ENCODE results near the gene PNMA8A.

PNMA8A gene

DNA sequence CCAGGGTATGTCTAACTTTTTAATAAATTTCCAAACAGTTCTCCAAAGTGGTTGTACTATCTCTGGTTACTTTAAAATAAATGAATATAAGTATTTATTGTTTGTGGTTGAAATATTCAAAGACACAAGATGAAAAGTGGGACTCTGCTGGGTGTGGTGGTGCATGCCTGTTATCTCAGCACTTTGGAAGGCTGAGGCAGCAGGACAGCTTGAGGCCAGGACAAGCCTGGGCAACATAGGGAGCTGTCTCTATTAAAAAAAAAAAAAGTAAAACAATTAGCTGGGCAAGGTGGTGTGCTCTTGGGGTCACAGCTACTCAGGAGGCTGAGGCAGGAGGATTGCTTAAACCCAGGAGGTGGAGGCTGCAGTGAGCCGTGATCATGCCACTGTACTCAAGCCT, 10.4 kb downstream of the PNMA8A start:
- Histone ChIP-seq H3K4me3 (replicated peaks; ENCODE audit: insufficient read depth, low read length) (no peak overlapping the region), H3K27me3 (ENCODE audit: insufficient read depth, poor library complexity, severe bottlenecking) (no peaks in the 10 kb centered on the region), H3K27ac (replicated peaks) (no peak overlapping the region)
- TF ChIP-seq POLR2AphosphoS5 (IDR thresholded peaks at IDR 0.05; ENCODE audit: low read depth) (no peak), GABPA (IDR thresholded peaks at IDR 0.05; ENCODE audit: low read depth) (no peak), SPI1 (IDR thresholded peaks at IDR 0.05; ENCODE audit: borderline replicate concordance, low read depth) (no peak)
- TF ChIP-seq, protein P1, sequence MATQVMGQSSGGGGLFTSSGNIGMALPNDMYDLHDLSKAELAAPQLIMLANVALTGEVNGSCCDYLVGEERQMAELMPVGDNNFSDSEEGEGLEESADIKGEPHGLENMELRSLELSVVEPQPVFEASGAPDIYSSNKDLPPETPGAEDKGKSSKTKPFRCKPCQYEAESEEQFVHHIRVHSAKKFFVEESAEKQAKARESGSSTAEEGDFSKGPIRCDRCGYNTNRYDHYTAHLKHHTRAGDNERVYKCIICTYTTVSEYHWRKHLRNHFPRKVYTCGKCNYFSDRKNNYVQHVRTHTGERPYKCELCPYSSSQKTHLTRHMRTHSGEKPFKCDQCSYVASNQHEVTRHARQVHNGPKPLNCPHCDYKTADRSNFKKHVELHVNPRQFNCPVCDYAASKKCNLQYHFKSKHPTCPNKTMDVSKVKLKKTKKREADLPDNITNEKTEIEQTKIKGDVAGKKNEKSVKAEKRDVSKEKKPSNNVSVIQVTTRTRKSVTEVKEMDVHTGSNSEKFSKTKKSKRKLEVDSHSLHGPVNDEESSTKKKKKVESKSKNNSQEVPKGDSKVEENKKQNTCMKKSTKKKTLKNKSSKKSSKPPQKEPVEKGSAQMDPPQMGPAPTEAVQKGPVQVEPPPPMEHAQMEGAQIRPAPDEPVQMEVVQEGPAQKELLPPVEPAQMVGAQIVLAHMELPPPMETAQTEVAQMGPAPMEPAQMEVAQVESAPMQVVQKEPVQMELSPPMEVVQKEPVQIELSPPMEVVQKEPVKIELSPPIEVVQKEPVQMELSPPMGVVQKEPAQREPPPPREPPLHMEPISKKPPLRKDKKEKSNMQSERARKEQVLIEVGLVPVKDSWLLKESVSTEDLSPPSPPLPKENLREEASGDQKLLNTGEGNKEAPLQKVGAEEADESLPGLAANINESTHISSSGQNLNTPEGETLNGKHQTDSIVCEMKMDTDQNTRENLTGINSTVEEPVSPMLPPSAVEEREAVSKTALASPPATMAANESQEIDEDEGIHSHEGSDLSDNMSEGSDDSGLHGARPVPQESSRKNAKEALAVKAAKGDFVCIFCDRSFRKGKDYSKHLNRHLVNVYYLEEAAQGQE (IDR thresholded peaks at IDR 0.05; ENCODE audit: insufficient replicate concordance, low read depth): no peak
- TF ChIP-seq, protein P2, sequence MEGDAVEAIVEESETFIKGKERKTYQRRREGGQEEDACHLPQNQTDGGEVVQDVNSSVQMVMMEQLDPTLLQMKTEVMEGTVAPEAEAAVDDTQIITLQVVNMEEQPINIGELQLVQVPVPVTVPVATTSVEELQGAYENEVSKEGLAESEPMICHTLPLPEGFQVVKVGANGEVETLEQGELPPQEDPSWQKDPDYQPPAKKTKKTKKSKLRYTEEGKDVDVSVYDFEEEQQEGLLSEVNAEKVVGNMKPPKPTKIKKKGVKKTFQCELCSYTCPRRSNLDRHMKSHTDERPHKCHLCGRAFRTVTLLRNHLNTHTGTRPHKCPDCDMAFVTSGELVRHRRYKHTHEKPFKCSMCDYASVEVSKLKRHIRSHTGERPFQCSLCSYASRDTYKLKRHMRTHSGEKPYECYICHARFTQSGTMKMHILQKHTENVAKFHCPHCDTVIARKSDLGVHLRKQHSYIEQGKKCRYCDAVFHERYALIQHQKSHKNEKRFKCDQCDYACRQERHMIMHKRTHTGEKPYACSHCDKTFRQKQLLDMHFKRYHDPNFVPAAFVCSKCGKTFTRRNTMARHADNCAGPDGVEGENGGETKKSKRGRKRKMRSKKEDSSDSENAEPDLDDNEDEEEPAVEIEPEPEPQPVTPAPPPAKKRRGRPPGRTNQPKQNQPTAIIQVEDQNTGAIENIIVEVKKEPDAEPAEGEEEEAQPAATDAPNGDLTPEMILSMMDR (IDR thresholded peaks at IDR 0.05; ENCODE audit: insufficient read depth, low read length): no peak
- no peak for DNase-seq (ENCODE audit: low read depth in 1 of 2, low spot score in 1 of 2)

DNA sequence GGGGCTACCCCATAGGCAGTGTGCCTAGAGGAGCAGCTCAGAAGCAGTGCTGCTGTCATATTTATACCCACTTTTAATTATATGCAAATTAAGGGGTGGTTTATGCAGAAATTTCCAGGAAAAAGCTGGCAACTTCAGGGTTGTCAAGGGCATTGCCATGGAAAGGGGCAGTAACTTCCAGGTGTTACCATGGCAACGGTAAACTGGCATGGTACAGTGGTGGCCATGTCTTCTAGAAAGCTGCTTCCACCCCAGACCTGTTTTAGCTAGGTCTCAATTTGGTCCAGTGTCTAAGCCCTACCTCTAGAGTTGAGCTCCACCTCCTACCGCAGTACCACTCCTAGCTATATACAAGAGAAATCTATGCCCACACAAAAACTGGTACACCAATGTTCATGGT, 11.3 kb downstream of the PNMA8A start:
- Histone ChIP-seq H3K27me3 (ENCODE audit: insufficient read depth, poor library complexity, severe bottlenecking) (no peaks in the 10 kb centered on the region), H3K27ac (replicated peaks) (no peak overlapping the region), H3K4me3 (replicated peaks; ENCODE audit: insufficient read depth, low read length) (no peak overlapping the region)
- no peak for DNase-seq (ENCODE audit: low read depth in 1 of 2, low spot score in 1 of 2)
- TF ChIP-seq, protein P1 (IDR thresholded peaks at IDR 0.05; ENCODE audit: insufficient replicate concordance, low read depth): no peak
- TF ChIP-seq GABPA (IDR thresholded peaks at IDR 0.05; ENCODE audit: low read depth) (no peak), SPI1 (IDR thresholded peaks at IDR 0.05; ENCODE audit: borderline replicate concordance, low read depth) (no peak), POLR2AphosphoS5 (IDR thresholded peaks at IDR 0.05; ENCODE audit: low read depth) (no peak)
- TF ChIP-seq, protein P2 (IDR thresholded peaks at IDR 0.05; ENCODE audit: insufficient read depth, low read length): no peak

DNA sequence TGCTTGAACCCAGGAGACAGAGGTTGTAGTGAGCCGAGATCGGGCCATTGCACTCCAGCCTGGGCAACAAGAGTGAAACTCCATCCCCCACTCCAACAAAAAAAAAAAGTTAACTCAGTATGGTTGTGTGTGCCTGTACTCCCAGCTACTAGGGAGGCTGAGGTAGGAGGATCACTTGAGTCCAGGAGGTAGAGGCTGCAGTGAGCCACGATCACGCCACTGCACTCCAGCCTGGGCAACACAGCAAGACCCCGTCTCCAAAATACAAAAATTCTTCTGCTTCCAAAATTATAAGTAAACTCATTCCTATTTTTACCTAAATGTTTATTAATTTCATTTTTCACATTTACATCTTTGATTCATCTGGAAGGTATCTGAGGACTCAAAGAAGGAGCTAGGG, 14.4 kb downstream of the PNMA8A start:
- TF ChIP-seq POLR2AphosphoS5 (IDR thresholded peaks at IDR 0.05; ENCODE audit: low read depth): no peak
- no peak for TF ChIP-seq GABPA (IDR thresholded peaks at IDR 0.05; ENCODE audit: low read depth)
- TF ChIP-seq, protein P1 (IDR thresholded peaks at IDR 0.05; ENCODE audit: insufficient replicate concordance, low read depth): no peak
- TF ChIP-seq SPI1 (IDR thresholded peaks at IDR 0.05; ENCODE audit: borderline replicate concordance, low read depth): no peak
- TF ChIP-seq, protein P2 (IDR thresholded peaks at IDR 0.05; ENCODE audit: insufficient read depth, low read length): no peak
- no peak overlapping the region for H3K27ac ChIP-seq (replicated peaks)

More for the DNA sequence above, 14.4 kb downstream of the PNMA8A start:
- no peak for DNase-seq (ENCODE audit: low read depth in 1 of 2, low spot score in 1 of 2)
- no peak overlapping the region for H3K4me3 ChIP-seq (replicated peaks; ENCODE audit: insufficient read depth, low read length)
- no peaks in the 10 kb centered on the region for H3K27me3 ChIP-seq (ENCODE audit: insufficient read depth, poor library complexity, severe bottlenecking)

All from HL-60 (cell line).